Liver (tissue), 3 donors: ENCODE measurements around the gene ANXA11.

ENCODE experiments used
- FOXA1 ChIP-seq: IDR thresholded peaks from 2 replicates; pipeline ENCODE4 v1.6.1; 2016; ENCODE audit warnings: antibody characterized with exemption
- GABPA ChIP-seq, 2 donors: IDR thresholded peaks in 1 of 2; conservative IDR thresholded peaks in 1 of 2; 2 replicates each; pipeline ENCODE4 v1.6.1; 2016; ENCODE audit warnings: antibody characterized with exemption in 2 of 2, mild to moderate bottlenecking in 1 of 2, moderate library complexity in 1 of 2
- RAD21 ChIP-seq, 2 donors: IDR thresholded peaks; 2 replicates each; pipeline ENCODE4 v1.6.1; 2016; ENCODE audit warnings: antibody characterized with exemption in 2 of 2, mild to moderate bottlenecking in 2 of 2
- SP1 ChIP-seq: IDR thresholded peaks from 2 replicates; pipeline ENCODE4 v1.6.1; 2018; ENCODE audit warnings: antibody characterized with exemption, mild to moderate bottlenecking
- TAF1 ChIP-seq: conservative IDR thresholded peaks from 2 replicates; pipeline ENCODE4 v1.6.1; 2016; ENCODE audit warnings: antibody characterized with exemption, mild to moderate bottlenecking
- YY1 ChIP-seq: IDR thresholded peaks from 2 replicates; pipeline ENCODE4 v1.6.1; 2016; ENCODE audit warnings: antibody characterized with exemption, mild to moderate bottlenecking
- TF ChIP-seq, protein P1 (sequence below): fragments of 150-350 bp; IDR thresholded peaks from 2 replicates; pipeline ENCODE4 v1.5.1; 2017; ENCODE audit warnings: improper control_type of control experiment, low read depth, low read length; ENCODE audit not compliant: missing input control
- TF ChIP-seq, protein P2 (sequence below): IDR thresholded peaks from 2 replicates; pipeline ENCODE4 v1.6.1; 2016; ENCODE audit warnings: antibody characterized with exemption, mild to moderate bottlenecking
- TF ChIP-seq, protein P3 (sequence below): IDR thresholded peaks from 2 replicates; pipeline ENCODE4 v1.6.1; 2016; ENCODE audit warnings: antibody characterized with exemption
- donor health status: healthy.
- donor health status: healthy.

DNA sequence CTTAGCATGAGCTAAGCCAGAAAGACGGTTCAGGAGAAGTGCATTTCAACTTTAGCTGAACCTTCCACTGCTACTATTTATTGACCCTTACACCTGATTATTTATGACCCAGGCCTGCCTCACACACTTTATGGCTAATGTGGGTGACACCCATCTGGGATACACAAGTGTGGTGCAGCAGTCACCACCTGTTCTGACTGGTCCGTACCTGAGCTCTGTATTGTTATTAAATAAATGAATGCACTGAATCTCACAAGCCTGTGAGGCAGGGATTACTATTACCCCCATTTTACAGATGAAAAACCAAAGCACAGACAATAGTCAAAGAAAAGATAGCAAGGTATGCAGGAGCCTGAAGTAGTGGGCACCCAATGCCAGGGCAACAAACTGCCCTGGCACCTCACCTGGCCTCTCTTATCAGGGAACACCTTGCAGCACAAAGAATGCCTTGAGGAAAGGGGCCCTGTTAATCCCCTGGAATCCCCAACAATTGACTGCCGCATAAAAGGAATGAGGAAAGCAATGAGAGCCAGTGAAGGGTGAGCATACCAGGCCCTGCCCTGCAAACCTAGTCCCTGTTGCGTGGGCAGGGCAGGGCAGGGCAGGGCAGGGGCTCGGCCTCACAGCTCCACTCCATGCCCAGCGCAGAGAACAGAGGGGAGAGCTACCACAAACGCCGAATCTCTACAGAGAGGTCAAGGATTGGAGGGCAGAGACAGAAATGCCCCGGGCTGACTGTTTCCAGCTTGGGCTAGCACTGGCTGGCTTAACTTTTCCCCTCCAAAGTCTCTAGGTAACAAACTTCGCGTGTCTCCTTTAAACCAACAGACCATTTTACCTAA is 1.3 kb downstream of the ANXA11 start:
- TF ChIP-seq, protein P1, sequence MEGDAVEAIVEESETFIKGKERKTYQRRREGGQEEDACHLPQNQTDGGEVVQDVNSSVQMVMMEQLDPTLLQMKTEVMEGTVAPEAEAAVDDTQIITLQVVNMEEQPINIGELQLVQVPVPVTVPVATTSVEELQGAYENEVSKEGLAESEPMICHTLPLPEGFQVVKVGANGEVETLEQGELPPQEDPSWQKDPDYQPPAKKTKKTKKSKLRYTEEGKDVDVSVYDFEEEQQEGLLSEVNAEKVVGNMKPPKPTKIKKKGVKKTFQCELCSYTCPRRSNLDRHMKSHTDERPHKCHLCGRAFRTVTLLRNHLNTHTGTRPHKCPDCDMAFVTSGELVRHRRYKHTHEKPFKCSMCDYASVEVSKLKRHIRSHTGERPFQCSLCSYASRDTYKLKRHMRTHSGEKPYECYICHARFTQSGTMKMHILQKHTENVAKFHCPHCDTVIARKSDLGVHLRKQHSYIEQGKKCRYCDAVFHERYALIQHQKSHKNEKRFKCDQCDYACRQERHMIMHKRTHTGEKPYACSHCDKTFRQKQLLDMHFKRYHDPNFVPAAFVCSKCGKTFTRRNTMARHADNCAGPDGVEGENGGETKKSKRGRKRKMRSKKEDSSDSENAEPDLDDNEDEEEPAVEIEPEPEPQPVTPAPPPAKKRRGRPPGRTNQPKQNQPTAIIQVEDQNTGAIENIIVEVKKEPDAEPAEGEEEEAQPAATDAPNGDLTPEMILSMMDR = no peak
- TF ChIP-seq, protein P2, sequence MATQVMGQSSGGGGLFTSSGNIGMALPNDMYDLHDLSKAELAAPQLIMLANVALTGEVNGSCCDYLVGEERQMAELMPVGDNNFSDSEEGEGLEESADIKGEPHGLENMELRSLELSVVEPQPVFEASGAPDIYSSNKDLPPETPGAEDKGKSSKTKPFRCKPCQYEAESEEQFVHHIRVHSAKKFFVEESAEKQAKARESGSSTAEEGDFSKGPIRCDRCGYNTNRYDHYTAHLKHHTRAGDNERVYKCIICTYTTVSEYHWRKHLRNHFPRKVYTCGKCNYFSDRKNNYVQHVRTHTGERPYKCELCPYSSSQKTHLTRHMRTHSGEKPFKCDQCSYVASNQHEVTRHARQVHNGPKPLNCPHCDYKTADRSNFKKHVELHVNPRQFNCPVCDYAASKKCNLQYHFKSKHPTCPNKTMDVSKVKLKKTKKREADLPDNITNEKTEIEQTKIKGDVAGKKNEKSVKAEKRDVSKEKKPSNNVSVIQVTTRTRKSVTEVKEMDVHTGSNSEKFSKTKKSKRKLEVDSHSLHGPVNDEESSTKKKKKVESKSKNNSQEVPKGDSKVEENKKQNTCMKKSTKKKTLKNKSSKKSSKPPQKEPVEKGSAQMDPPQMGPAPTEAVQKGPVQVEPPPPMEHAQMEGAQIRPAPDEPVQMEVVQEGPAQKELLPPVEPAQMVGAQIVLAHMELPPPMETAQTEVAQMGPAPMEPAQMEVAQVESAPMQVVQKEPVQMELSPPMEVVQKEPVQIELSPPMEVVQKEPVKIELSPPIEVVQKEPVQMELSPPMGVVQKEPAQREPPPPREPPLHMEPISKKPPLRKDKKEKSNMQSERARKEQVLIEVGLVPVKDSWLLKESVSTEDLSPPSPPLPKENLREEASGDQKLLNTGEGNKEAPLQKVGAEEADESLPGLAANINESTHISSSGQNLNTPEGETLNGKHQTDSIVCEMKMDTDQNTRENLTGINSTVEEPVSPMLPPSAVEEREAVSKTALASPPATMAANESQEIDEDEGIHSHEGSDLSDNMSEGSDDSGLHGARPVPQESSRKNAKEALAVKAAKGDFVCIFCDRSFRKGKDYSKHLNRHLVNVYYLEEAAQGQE = no peak
- no peak for TF ChIP-seq RAD21 (IDR thresholded peaks at IDR 0.05)
- no peak for TF ChIP-seq FOXA1
- no peak for TF ChIP-seq TAF1
- TF ChIP-seq, protein P3, sequence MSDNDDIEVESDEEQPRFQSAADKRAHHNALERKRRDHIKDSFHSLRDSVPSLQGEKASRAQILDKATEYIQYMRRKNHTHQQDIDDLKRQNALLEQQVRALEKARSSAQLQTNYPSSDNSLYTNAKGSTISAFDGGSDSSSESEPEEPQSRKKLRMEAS = no peak
- no peak for TF ChIP-seq GABPA (IDR thresholded peaks at IDR 0.05 in 1 of 2, conservative IDR thresholded peaks at IDR 0.05 in 1 of 2)
- no peak for TF ChIP-seq SP1
- no peak for TF ChIP-seq YY1
